ENCODE results near the gene EIF4G3.
"Not testable (repeated sequence)": the region's sequence is repeated elsewhere in the genome, so short reads cannot be mapped to it uniquely, and the experiment has no call there.

EIF4G3 gene

DNA sequence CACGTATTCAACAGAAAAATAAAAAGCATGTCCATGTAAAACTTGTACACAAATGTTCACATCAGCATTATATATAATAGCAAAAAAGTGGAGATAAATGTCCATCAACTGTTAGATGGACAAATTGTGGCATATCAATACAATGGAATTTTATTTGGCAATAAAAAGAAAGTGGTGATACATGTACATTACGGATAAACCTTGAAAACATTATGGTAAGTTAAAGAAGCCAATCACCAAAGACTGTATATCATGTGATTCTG, 76.9 kb downstream of the EIF4G3 start:
- DNase-seq, result no peak

DNA sequence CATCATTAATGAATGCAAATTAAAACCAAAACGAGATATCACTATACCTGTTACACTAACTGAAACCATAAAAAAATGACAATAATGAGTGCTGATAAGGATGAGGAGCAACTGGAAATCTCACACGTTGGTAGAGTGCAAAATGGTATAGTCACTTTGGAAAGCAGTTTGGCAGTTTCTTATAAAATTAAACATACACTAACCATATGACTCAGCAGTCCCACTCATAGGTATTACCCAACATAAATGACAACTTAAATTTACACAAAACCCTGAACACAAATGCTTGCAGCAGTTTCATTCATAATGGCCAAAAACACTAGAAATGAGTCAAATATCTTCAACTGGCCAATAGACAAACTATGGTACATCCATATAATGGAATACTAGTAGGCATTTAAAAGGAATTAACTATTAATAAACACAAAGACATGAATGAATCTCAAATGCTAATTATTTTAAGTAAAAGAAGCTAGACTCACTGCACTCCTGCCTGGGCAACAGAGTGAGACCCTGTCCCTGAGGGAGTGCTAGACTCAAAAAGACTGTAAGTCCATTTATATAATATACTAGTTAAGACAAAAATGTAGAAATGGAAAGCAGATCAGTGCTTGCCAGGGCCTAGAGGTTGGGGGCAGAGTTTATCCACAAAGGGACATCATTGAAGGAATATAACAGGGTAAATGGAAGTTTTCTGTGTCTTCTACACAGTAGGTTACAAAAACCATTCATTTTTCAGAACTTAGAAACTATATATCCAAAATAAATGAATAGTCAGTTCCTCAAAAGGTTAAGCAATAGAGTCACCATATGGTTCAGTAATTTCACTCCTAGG, 77.4 kb downstream of the EIF4G3 start:
- DNase-seq, result no peak

DNA sequence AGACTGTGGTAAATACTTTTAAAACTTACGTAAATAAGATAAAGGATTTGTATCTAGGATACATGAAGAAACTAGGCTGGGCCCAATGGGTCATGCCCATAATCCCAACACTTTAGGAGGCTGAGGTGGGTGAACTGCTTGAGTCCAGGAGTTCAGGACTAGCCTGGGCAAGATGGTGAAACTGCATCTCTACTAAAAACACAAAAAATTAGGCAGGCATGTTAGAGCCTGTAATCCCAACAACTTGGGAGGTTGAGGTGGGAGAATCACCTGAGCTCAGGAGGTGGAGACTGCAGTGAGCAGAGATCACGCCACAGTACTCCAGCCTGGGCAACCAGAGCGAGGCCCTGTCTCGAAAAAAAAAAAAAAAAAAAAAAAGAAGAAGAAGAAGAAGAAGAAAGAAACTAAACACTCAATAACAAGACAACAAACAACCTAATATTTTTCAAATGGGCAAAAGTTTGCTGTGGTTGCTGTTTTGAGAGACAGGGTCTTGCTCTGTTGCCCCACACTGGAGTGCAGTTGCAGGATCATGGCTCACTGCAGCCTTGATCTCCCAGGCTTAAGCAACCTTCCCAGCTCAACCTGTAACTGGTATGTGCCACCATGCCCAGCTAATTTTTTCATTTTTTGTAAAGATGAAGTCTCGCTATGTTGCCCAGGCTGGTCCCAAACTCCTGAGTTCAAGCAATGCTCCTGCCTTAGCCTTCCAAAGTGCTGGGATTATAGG, 78.3 kb downstream of the EIF4G3 start:
- DNase-seq, result no peak

- no peak for DNase-seq
These were observed 79.0 kb downstream of the EIF4G3 start for GRCh38 chr1:21097729-21098128.

- DNase-seq, result no peak
These were observed 80.7 kb downstream of the EIF4G3 start for GRCh38 chr1:21095976-21096375.

DNA sequence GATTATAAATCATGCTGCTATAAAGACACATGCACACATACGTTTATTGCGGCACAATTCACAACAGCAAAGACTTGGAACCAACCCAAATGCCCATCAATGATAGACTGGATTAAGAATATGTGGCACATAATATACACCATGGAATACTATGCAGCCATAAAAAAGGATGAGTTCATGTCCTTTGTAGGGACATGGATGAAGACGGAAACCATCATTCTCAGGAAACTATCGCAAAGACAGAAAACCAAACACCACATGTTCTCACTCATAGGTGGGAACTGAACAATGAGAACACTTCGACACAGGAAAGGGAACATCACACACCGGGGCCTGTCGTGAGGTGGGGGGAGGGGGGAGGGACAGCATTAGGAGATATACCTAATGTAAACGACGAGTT, 82.4 kb downstream of the EIF4G3 start:
- not testable (repeated sequence) for DNase-seq

- not testable (repeated sequence) for DNase-seq
These were observed 83.3 kb downstream of the EIF4G3 start for GRCh38 chr1:21093271-21093958.

DNA sequence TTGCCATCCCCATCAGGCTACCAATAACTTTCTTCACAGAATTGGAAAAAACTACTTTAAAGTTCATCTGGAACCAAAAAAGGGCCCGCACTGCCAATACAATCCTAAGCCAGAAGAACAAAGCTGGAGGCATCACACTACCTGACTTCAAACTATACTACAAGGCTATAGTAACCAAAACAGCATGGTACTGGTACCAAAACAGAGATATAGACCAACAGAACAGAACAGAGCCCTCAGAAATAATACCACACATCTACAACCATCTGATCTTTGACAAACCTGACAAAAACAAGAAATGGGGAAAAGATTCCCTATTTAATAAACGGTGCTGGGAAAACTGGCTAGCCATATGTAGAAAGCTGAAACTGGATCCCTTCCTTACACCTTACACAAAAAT, 84.2 kb downstream of the EIF4G3 start:
- DNase-seq, result not testable (repeated sequence)

GRCh38 chr1:21091053-21091690, 85.5 kb downstream of the EIF4G3 start:
- peak; percentile 61 for DNase-seq

GRCh38 chr1:21090463-21090862, 86.2 kb downstream of the EIF4G3 start:
- DNase-seq, result no peak

DNA sequence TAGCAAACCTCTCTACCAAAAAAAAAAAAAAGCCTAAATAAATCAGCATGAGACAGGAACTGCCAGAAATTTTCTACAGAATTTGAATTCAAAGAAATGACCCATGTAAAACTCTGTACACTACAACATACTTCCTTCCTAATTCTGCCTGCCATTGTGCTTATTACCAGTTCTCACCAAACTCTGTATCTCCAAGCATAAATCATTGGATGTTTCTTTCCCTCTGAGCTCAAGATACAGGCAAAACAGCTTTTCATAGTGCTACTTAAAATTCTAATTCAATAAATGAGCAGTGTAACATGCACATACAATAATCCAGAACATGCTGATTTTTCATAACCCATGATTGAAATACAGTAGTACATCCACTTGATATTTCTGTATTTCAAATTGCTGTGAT, 87.0 kb downstream of the EIF4G3 start:
- no peak for DNase-seq

DNA sequence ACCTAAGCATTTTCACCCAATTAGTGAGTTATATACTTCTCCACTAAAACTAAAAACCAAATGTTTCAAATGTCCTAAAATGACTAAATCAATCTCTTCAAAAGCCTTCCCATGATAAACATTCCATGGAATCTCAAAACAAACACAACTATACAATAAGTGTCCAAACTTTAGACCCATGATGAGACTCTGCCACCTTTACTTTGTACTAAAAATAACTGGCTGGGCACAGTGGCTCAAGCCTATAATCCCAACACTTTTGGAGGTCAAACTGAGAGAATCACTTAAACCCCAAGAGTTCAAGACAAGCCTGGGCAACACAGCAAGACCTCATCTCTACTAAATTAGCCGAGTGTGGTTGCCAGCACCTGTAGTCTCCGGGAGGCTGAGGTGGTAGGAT, 87.4 kb downstream of the EIF4G3 start:
- no peak for DNase-seq

GRCh38 chr1:21084111-21084810, 92.4 kb downstream of the EIF4G3 start:
- no peak for DNase-seq

DNA sequence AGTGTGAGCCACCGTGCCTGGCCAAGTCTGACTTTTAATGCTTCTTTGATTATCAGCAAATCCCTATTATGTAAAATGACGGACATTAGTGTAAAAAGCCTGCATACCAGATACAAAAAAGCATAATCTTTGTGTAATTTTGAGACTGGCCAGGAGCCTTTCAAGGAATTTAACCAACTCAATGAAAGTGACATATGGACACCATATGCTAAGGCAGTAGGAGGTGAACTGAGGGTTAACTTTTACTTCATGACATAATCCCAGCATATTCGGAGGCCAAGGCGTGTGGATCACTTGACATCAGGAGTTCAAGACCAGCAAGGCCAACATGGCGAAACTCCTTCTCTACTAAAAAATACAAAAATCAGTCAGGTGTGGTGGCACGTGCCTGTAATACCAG, 94.6 kb downstream of the EIF4G3 start:
- no peak for DNase-seq

- peak; percentile 22 for DNase-seq
These were observed 99.6 kb downstream of the EIF4G3 start for GRCh38 chr1:21077085-21077484.

DNA sequence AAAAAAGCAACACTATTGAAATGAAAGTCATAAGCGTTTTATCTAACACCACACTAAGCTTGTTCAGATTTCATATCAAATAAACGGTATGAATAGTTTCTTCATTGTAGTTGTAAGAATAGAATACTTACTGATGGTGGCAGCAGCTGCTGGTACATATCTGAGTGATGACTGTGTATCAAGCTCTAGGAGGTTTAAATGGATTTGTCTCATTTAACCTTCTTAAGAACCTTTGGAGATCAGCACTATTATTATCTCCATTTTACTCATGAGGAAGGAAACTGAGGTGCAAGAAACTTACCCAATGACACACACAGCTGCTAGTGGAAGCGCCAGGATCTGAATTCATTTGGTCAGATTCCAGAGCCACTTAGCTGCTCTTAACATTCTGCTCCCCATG, 104.0 kb downstream of the EIF4G3 start:
- no peak for DNase-seq

DNA sequence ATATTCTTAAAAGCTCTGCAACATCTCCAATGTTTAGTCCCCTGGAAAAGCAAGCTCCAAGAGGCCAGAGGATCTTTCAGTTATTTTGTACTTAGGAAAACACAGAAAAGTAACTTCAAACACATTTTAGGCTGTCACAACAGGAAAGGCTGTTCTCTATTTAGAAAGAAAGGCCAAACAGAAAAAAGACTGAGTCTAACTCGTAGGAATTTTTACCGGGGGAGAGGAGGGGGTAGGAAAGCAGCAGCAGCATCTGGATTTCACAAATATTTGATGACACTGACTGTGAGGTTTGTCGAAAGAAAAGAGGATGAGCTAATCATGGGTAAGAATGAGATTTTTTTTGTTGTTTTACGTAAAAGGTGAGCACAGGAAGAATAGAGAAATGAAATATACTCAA, 107.1 kb downstream of the EIF4G3 start:
- DNase-seq, result no peak

GRCh38 chr1:21068937-21069336, 107.8 kb downstream of the EIF4G3 start:
- no peak for DNase-seq

- no peak for DNase-seq
These were observed 109.0 kb downstream of the EIF4G3 start for GRCh38 chr1:21067551-21068227.

DNA sequence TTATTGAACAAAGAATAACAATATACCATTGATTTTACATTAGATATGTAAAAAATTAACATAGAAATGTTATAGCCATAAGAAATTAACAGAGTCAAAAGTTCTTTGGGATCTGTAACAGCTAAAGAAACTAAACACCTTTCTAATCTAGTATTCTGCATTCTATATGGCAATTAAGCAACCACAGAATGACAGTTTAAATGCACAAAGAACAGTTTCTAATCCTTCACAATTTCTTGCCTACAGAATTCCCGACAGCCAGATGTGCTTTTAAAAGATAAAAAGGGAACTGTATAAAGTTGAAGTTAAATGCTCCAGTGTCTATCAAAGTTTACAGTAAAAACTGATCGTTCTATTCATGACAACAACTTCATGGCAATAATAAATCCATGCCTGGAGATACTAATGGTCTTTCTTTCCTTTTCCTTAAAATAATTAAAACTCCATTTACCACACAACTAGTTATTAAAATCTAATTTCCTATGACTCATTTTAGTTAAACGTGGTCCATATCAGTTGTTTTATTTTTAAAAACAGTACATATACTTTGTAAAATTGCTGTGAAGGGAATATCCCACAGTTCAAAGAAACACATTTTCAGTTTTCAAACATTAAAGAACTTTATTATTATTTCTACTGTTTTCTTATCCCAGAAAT, 110.2 kb downstream of the EIF4G3 start:
- no peak for DNase-seq

DNA sequence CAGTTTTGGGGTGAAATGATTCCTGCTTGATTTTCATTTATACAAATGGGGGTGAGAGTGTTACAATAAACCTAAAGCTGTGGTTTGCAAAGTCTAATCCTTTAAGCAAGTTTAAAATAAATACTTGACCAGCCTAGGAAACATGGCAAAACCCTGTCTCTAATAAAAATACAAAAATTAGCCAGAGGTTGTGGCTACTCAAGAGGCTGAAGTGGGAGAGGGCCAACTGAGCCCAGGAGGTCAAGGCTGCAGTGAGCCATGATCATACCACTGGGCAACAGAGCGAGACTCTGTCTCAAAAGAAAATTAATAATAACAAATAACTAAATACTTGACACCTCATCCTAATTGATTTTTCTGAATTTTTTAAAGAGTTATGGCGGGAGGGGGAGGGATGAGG, 110.8 kb downstream of the EIF4G3 start:
- DNase-seq, result no peak

DNA sequence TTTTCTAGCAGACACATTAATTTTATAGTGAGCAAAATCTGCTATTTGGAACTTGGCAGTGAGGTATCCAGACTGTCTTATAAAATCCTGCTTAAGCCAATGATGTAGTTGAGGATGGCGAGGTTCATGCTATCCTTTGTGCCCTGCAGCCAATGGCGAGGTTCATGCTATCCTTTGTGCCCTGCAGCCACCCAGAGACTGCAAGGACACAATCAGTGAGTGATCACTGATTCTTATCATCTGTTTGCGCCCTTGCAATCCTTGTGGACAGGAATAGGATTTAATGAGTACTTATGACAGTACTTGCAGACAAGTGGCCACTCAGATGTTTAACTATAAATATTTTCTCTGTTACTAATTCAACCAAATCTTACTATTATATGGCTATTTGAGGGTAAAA, 112.6 kb downstream of the EIF4G3 start:
- no peak for DNase-seq

Data from CD4-positive, alpha-beta T cell treated with Interleukin-15 for 1 hour (primary cell).